GM23248 (cell line): ENCODE results near the gene BCL2.

Source experiments
- EZH2 ChIP-seq: fragments of 200-600 bp; sonication (generic); IDR thresholded peaks from 2 replicates; pipeline ENCODE4 v1.6.1; 2018; ENCODE audit warnings: antibody characterized with exemption, mild to moderate bottlenecking; ENCODE audit not compliant: insufficient read depth, poor library complexity, severe bottlenecking
- EZH2phosphoT487 ChIP-seq: fragments of 200-600 bp; sonication (generic); IDR thresholded peaks from 2 replicates; pipeline ENCODE4 v1.6.1; 2018; ENCODE audit warnings: antibody characterized with exemption, moderate library complexity, mild to moderate bottlenecking, low read depth; ENCODE audit not compliant: insufficient read depth

DNA sequence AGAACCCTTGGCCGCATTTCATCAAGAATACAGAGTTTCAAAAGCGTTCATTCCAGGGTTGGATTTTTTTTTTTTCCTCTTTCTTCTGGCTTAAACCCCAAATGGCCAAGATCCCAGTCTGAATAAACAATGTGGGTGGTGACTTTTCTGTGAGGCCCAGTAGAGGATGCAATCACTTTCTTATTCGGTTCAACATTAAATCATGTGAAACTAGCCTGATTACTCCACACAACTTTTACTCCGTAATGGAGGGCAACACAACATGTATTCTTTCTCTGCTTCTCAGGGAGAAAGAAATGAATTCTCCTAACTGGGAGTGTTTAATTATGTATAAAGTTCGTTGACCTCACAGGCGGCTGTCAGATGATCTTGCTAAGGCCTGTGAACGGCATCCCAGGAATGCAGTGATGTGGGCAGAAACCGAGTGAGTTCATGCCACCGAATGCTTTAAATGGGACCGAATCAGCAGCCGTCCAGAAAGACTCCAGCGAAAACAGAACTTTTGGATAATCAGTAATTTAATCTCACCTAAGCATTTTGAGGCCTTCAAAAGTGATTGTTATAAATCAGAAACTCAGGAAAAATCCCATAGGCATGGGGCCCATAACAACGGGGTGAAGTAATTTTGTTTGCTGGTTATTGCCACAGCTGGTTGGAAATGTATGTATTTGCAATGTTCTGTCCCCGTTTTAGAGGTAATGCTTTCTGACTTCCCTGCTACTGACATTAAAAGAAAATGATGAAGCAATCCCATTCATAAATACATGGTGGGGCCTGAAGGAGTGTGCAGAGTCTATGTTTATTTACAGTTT lies 81.5 kb downstream of the BCL2 start:
- TF ChIP-seq EZH2 (no peak), EZH2phosphoT487 (0 out of 2 replicates have a peak, but pooled peaks have one; percentile 19)
